Adrenal gland (tissue), 5 donors: ENCODE data around the gene IL10RB.
"Not testable (repeated sequence)": the region's sequence is repeated elsewhere in the genome, so short reads cannot be mapped to it uniquely, and the experiment has no call there.

ENCODE experiments used
- CTCF ChIP-seq, 6 experiments: fragments of 450-650 bp in 4 of 6; fragments of 200-600 bp in 2 of 6; sonication (generic) in 1 of 6; IDR thresholded peaks; 1 replicate in 5 of 6; 2 replicates in 1 of 6; pipeline versions ENCODE4 v1.5.1 to v1.8.0; 2016 to 2021; ENCODE audit warnings: antibody characterized with exemption in 6 of 6, mild to moderate bottlenecking in 2 of 6, moderate library complexity in 1 of 6
- POLR2A ChIP-seq, 2 donors: fragments of 450-650 bp; IDR thresholded peaks; one replicate each; pipeline ENCODE4 v1.6.1; 2017; ENCODE audit warnings: antibody characterized with exemption in 2 of 2, mild to moderate bottlenecking in 2 of 2, moderate library complexity in 1 of 2
- donor health status: DM: no; HTN: no; CAD: no.

GRCh38 chr21:33242846-33243245 lies 23.3 kb upstream of the IL10RB start:
- TF ChIP-seq POLR2A, CTCF (IDR thresholded peaks at IDR 0.05): not testable (repeated sequence)
